GM19351 (cell line): ENCODE data around the gene LRRC28.
"Not testable (repeated sequence)": the region's sequence is repeated elsewhere in the genome, so short reads cannot be mapped to it uniquely, and the experiment has no call there.

ENCODE experiments used
- ATAC-seq: cut with Tn5 transposase; IDR thresholded peaks from one replicate; pipeline ENCODE4 v1.9.1; 2021; ENCODE audit warnings: mild to moderate bottlenecking, moderate library complexity; ENCODE audit not compliant: unreplicated experiment

Gene LRRC28

GRCh38 chr15:99250857-99251841 is at the start of gene LRRC28:
TSS of gene LRRC28 (plus strand) at chr15:99251481. CDS start at chr15:99255958, 4,477 bp downstream.
- ATAC-seq, result peak; percentile 93

- no peak for ATAC-seq
These were observed 49.1 kb upstream of the LRRC28 start for GRCh38 chr15:99202176-99202552.

- ATAC-seq, result no peak
These were observed 43.6 kb upstream of the LRRC28 start for GRCh38 chr15:99207672-99208071.

- ATAC-seq, result no peak
These were observed 42.0 kb upstream of the LRRC28 start for GRCh38 chr15:99209326-99209725.

GRCh38 chr15:99210334-99210733 is 40.9 kb upstream of the LRRC28 start:
- no peak for ATAC-seq

- ATAC-seq, result no peak
These were observed 39.4 kb upstream of the LRRC28 start for GRCh38 chr15:99211926-99212325.

- ATAC-seq, result no peak
These were observed 38.9 kb upstream of the LRRC28 start for GRCh38 chr15:99212406-99212805.

GRCh38 chr15:99213187-99213811 is 38.0 kb upstream of the LRRC28 start:
- peak; percentile 95 for ATAC-seq

GRCh38 chr15:99224372-99225214 is 26.7 kb upstream of the LRRC28 start:
- no peak for ATAC-seq

GRCh38 chr15:99226802-99227201 is 24.5 kb upstream of the LRRC28 start:
- no peak for ATAC-seq

- ATAC-seq, result no peak
These were observed 23.0 kb upstream of the LRRC28 start for GRCh38 chr15:99228120-99228770.

GRCh38 chr15:99230867-99231266 is 20.4 kb upstream of the LRRC28 start:
- ATAC-seq, result no peak

GRCh38 chr15:99232740-99233139 is 18.5 kb upstream of the LRRC28 start:
- ATAC-seq, result no peak

- not testable (repeated sequence) for ATAC-seq
These were observed 17.1 kb upstream of the LRRC28 start for GRCh38 chr15:99234160-99234559.

GRCh38 chr15:99238849-99239248 is 12.4 kb upstream of the LRRC28 start:
- ATAC-seq, result no peak

GRCh38 chr15:99239545-99240198 is 11.6 kb upstream of the LRRC28 start:
- peak; percentile 98 for ATAC-seq

GRCh38 chr15:99241752-99242151 is 9.5 kb upstream of the LRRC28 start:
- ATAC-seq, result no peak

GRCh38 chr15:99244306-99244705 is 7.0 kb upstream of the LRRC28 start:
- ATAC-seq, result no peak

- no peak for ATAC-seq
These were observed 4.2 kb upstream of the LRRC28 start for GRCh38 chr15:99247062-99247461.
